Measurements from ENCODE around the gene IKZF1. TPM values are rescaled to one million over a fixed set of nuclear protein-coding genes. Genes with fewer than 3 reads are reported as not detected.
A peak's percentile ranks its signal among the peaks of the same experiment; 100 is the strongest.
"Not testable (repeated sequence)": the region's sequence is repeated elsewhere in the genome, so short reads cannot be mapped to it uniquely, and the experiment has no call there.

IKZF1 gene
- total and polyA plus RNA-seq, 8 donors: 0.70 to 8.1 (median 1.4) TPM

GRCh38 chr7:50335795-50336754 is 31.6 kb downstream of the IKZF1 start:
- WGBS, 2 donors: 75 to 78% methylated on average over 22 of the region's 22 CpGs
- H3K4me3 ChIP-seq: no peak overlapping the region
- DNase-seq: no peak
- no peak for TF ChIP-seq CTCF (IDR thresholded peaks at IDR 0.05)
- no peaks in the 10 kb centered on the region for H3K9me3 ChIP-seq
- FAIRE-seq: no peak
- H3K36me3 ChIP-seq: no peaks in the 10 kb centered on the region
- no peak overlapping the region for H3K27ac ChIP-seq
- no peaks in the 10 kb centered on the region for H3K4me1 ChIP-seq
- intact Hi-C loops (cut with DNase I): no loop called here
- peak in 3 of 4 donors; percentile 30 to 34 (median 32) for ATAC-seq
- H3K27me3 ChIP-seq: no peaks in the 10 kb centered on the region

DNA sequence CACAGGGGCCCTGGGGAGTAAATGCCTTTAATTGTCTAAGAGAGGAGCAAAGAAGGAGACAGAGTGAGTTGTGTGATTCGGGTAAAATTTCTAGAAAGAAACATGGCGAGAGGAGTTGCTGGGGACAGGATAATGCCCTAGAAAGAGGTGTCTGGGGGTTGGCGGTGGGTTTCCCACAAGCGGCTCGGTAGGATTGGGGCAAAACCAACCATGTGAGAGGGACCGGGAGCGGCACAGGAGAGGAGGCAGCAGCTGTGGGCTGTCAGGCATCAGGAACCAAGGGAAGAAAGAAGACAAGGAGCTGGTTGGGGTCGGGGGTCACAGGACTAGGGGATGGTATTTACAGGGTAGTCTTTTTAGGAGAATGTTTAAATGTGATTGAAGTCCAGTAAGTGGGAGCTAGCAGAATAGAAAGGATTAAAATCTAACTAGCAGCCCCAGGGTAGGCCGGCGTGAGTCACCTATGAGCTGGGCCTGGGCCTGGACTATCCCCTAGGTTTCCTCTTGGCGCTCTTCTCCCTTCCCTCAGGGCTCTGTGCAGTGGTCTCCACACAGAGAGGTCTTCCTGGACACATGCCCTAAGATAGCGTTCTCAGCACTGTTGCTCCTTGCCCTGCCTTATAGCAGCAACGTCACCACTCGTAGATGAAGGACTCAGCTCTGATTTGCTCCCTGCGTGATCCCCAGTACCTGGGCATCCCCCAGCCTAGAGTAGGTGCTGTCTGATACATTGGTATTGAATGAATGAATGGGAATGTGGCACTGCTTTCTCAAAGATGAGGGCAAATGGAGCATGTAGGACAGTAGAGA is 32.6 kb downstream of the IKZF1 start:
- Histone ChIP-seq H3K9me3 (no peaks in the 10 kb centered on the region), H3K27ac (no peak overlapping the region), H3K27me3 (no peaks in the 10 kb centered on the region), H3K36me3 (no peaks in the 10 kb centered on the region), H3K4me1 (no peaks in the 10 kb centered on the region), H3K4me3 (no peak overlapping the region)
- no peak for DNase-seq
- intact Hi-C loops (cut with DNase I): no loop called here
- no peak for ATAC-seq
- no peak for FAIRE-seq
- 82 to 85% methylated on average over 15 of the region's 15 CpGs for WGBS, 2 donors
- TF ChIP-seq CTCF (IDR thresholded peaks at IDR 0.05): no peak

GRCh38 chr7:50339472-50339871 is 35.0 kb downstream of the IKZF1 start:
- H3K27ac ChIP-seq; ATAC-seq; DNase-seq; H3K4me1 ChIP-seq; intact Hi-C loops (cut with DNase I); FAIRE-seq; H3K27me3 ChIP-seq; H3K36me3 ChIP-seq; H3K9me3 ChIP-seq; H3K4me3 ChIP-seq: not testable (repeated sequence)
- 89 to 92% methylated on average over 7 of the region's 7 CpGs for WGBS, 2 donors

- intact Hi-C loops (cut with DNase I): no loop called here
- ATAC-seq: no peak
- no peak for FAIRE-seq
- DNase-seq: no peak
- 67 to 68% methylated on average over 7 of the region's 7 CpGs for WGBS, 2 donors
- no peaks in the 10 kb centered on the region for H3K27me3 ChIP-seq
- H3K9me3 ChIP-seq: no peaks in the 10 kb centered on the region
- H3K4me3 ChIP-seq: no peak overlapping the region
- H3K36me3 ChIP-seq: no peaks in the 10 kb centered on the region
- H3K27ac ChIP-seq: no peak overlapping the region
- no peaks in the 10 kb centered on the region for H3K4me1 ChIP-seq
- TF ChIP-seq CTCF (IDR thresholded peaks at IDR 0.05): no peak
These were observed 35.5 kb downstream of the IKZF1 start for GRCh38 chr7:50339990-50340500.

- Histone ChIP-seq H3K9me3 (no peaks in the 10 kb centered on the region), H3K27ac (no peak overlapping the region), H3K4me3 (no peak overlapping the region), H3K27me3 (no peaks in the 10 kb centered on the region), H3K36me3 (no peaks in the 10 kb centered on the region), H3K4me1 (no peaks in the 10 kb centered on the region)
- 27 to 33% methylated on average over 1 of the region's 1 CpG for WGBS, 2 donors
- no peak for ATAC-seq
- intact Hi-C loops (cut with DNase I): no loop called here
- FAIRE-seq: no peak
- DNase-seq: no peak
- no peak for TF ChIP-seq CTCF (IDR thresholded peaks at IDR 0.05)
These were observed 37.2 kb downstream of the IKZF1 start for GRCh38 chr7:50341724-50342123.
